ENCODE data around the gene CERS6.

DNA sequence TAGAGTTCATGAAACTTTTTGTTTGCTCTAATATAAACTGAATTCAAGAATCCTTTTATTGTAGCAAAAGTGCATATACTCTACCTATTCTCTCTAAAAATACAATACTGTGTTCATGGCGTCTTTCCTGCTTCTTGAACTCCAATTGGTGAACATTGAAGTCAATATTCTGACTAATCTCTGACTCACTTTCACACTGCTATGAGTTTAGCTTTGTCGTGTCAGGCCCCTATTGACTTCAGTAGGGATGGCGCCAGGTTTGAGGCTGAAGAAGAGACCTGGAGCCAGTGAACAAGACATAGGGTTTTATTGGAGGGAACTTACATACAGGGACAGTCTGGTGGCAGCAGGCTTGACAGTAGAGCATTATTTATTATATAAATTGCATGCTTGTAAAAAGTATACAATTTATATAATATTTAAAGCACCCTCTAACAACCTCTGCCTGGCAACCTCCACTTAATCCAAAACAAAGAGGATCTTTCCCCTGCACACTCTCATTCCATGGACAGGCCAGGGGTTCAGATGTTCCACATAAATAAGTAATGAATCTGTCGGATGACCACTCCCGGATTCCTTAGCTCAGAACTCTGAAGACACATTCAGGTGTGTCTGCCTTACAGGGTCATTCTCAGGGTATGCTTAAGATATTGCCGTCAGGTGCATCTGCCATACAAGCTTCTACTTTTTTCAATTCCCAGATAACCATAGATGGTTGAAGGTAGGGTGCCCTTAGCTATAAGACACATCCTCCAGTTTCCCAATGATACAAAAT lies 141.0 kb downstream of the CERS6 start:
- TF ChIP-seq, protein P1, sequence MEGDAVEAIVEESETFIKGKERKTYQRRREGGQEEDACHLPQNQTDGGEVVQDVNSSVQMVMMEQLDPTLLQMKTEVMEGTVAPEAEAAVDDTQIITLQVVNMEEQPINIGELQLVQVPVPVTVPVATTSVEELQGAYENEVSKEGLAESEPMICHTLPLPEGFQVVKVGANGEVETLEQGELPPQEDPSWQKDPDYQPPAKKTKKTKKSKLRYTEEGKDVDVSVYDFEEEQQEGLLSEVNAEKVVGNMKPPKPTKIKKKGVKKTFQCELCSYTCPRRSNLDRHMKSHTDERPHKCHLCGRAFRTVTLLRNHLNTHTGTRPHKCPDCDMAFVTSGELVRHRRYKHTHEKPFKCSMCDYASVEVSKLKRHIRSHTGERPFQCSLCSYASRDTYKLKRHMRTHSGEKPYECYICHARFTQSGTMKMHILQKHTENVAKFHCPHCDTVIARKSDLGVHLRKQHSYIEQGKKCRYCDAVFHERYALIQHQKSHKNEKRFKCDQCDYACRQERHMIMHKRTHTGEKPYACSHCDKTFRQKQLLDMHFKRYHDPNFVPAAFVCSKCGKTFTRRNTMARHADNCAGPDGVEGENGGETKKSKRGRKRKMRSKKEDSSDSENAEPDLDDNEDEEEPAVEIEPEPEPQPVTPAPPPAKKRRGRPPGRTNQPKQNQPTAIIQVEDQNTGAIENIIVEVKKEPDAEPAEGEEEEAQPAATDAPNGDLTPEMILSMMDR (IDR thresholded peaks at IDR 0.05 in 8 of 11, conservative IDR thresholded peaks at IDR 0.05 in 3 of 11): no peak
- no peak for TF ChIP-seq POLR2A (IDR thresholded peaks at IDR 0.05)
- TF ChIP-seq POLR2AphosphoS5 (IDR thresholded peaks at IDR 0.05): no peak

All from spleen (tissue), 7 donors.